ENCODE results near the gene RMC1.

DNA sequence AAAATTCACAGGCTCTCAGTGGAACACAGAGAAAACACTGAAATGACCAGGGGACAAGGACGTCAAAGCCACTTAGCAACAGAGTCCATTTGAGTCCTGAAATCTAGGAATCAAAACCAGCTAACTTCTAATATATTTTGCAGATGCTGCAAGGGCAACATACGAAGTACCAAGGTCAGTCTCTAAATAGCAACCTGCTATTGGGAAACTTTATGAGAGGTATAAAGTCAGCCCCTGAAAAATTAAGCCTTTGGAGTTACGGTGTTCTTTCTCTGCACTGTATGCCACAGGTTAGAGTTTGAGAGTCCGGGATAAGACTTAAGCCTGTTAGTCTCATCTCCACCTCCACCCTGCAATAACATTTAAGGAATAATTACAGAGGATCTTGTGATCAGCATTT lies 69.7 kb downstream of the RMC1 start:
- TF ChIP-seq, protein P1, sequence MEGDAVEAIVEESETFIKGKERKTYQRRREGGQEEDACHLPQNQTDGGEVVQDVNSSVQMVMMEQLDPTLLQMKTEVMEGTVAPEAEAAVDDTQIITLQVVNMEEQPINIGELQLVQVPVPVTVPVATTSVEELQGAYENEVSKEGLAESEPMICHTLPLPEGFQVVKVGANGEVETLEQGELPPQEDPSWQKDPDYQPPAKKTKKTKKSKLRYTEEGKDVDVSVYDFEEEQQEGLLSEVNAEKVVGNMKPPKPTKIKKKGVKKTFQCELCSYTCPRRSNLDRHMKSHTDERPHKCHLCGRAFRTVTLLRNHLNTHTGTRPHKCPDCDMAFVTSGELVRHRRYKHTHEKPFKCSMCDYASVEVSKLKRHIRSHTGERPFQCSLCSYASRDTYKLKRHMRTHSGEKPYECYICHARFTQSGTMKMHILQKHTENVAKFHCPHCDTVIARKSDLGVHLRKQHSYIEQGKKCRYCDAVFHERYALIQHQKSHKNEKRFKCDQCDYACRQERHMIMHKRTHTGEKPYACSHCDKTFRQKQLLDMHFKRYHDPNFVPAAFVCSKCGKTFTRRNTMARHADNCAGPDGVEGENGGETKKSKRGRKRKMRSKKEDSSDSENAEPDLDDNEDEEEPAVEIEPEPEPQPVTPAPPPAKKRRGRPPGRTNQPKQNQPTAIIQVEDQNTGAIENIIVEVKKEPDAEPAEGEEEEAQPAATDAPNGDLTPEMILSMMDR (conservative IDR thresholded peaks at IDR 0.05; ENCODE audit: low read length): no peak
- no peak for TF ChIP-seq EZH2phosphoT487 (IDR thresholded peaks at IDR 0.05; ENCODE audit: borderline replicate concordance, low read depth, low read length)
